ENCODE data around the gene RNLS.

Gene RNLS

DNA sequence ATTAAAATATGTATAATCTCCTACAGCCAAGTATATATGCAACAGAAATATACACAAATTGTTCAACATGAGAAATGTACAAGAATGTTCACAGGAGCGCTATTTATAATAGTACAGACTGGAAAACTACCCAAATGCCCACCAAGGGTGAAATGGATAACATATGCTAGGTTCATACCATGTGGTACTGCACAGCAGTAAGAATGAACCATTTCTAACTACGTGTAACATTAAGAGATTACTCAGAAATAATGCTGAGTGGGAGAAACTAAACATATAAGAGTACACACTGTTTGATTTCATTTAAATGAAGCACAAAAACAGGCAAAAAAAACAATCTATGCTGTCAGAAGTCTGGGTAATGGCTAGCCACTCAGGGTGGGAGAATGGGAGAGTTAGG lies 45.8 kb downstream of the RNLS start:
- CTCF ChIA-PET = interaction anchor here (0.8 kb wide), 1 partner anchor 14 kb away, joined by 3 read pairs; no protein-coding TSS in a partner anchor

DNA sequence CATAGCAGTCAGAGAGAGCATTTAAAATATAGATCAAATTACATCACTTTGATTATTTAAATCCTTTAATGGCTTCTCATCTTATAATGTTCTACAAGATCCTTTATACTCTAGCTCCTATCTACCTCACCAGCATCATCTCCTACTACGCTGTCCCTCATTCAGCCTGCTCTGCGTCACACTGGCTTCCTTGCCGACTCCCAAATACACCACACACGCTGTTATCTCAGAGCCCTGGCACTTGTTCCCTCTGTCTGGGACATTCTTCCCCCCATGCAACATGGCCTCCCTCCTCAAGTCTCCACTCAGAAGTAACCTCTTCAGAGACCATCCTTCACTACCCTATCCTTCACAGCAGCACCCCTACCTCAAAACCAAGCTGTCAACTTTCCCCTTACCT lies 46.7 kb downstream of the RNLS start:
- ChIA-PET POLR2A (ENCODE audit: low non-redundant PET) (no interaction called here), CTCF (no interaction called here)
- no peak overlapping the region for H3K27ac ChIP-seq
- DNase-seq (ENCODE audit: low spot score) = no peak
- TF ChIP-seq, protein P1, sequence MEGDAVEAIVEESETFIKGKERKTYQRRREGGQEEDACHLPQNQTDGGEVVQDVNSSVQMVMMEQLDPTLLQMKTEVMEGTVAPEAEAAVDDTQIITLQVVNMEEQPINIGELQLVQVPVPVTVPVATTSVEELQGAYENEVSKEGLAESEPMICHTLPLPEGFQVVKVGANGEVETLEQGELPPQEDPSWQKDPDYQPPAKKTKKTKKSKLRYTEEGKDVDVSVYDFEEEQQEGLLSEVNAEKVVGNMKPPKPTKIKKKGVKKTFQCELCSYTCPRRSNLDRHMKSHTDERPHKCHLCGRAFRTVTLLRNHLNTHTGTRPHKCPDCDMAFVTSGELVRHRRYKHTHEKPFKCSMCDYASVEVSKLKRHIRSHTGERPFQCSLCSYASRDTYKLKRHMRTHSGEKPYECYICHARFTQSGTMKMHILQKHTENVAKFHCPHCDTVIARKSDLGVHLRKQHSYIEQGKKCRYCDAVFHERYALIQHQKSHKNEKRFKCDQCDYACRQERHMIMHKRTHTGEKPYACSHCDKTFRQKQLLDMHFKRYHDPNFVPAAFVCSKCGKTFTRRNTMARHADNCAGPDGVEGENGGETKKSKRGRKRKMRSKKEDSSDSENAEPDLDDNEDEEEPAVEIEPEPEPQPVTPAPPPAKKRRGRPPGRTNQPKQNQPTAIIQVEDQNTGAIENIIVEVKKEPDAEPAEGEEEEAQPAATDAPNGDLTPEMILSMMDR (conservative IDR thresholded peaks at IDR 0.05; ENCODE audit: low read depth) = no peak

More for the DNA sequence above, 45.8 kb downstream of the RNLS start:
- POLR2A ChIA-PET (ENCODE audit: low non-redundant PET) = no interaction called here
- TF ChIP-seq, protein P1 (conservative IDR thresholded peaks at IDR 0.05; ENCODE audit: low read depth) = no peak
- DNase-seq (ENCODE audit: low spot score) = no peak
- no peak overlapping the region for H3K27ac ChIP-seq

DNA sequence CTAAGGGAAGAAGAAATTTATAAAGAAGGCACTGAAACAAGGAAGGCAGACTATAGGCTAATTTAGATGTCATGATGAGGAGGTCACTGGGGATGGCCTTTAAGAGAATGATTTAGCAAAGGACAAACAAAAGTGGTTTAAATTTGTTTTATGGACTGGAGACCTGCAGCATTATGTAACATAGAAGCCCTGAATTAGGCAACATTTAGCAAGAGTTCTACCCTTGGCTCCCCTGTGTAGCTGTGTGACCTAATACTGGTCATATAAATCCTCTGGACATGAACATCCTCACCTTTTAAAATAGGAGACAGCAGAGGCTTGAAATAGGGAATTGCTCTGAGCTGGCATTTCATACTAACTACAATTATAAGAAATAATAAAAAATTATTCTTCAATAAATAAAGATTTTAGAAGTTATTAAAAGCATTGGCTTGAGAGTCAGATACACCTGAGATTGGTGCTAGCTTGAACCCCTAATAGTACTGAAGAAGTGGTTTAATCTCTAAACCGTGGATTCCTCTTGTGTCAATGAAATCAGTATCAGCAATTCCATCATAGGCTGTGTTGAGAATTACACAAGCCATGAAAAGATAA lies 48.9 kb downstream of the RNLS start:
- H3K27ac ChIP-seq = no peak overlapping the region
- POLR2A ChIA-PET (ENCODE audit: low non-redundant PET) = no interaction called here
- TF ChIP-seq, protein P1 (conservative IDR thresholded peaks at IDR 0.05; ENCODE audit: low read depth) = no peak
- no peak for DNase-seq (ENCODE audit: low spot score)
- CTCF ChIA-PET = interaction anchor here (0.6 kb wide), 1 partner anchor 335 kb away, joined by 5 read pairs; no protein-coding TSS in a partner anchor

DNA sequence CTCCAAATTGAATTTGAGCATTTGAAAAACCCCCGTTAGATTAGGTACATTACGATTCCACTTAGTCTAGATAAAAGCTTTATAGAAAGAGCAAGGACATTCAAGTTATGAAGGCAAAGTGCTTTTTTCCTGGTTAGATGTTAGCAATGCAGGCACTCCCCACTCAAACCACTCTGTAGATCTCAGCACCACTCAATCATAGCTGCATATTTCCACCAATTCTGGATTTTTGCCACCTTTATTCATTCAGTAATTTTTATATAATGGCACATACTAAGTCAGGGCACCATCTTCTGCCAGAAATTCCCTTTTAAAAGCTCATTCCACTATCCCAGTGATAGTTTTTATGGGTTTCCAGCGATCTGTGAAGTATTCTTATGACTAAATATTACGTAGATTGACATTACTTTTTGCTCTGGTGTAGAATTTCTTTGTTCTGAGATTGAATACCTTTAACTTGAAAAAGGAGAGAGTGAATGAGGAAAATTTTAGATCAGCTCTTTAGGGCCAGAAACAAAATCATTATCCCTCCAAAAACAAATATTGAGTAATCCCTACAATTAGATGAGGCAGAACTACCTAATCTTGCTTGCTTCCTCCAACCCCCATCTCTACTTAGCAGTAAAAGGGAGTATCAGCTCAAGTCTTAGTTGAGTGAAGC lies 51.6 kb downstream of the RNLS start:
- TF ChIP-seq, protein P1 (conservative IDR thresholded peaks at IDR 0.05; ENCODE audit: low read depth) = no peak
- H3K27ac ChIP-seq = no peak overlapping the region
- ChIA-PET CTCF (interaction anchor here (0.7 kb wide), 1 partner anchor 26 kb away, joined by 5 read pairs; no protein-coding TSS in a partner anchor), POLR2A (ENCODE audit: low non-redundant PET) (no interaction called here)
- DNase-seq (ENCODE audit: low spot score) = no peak

DNA sequence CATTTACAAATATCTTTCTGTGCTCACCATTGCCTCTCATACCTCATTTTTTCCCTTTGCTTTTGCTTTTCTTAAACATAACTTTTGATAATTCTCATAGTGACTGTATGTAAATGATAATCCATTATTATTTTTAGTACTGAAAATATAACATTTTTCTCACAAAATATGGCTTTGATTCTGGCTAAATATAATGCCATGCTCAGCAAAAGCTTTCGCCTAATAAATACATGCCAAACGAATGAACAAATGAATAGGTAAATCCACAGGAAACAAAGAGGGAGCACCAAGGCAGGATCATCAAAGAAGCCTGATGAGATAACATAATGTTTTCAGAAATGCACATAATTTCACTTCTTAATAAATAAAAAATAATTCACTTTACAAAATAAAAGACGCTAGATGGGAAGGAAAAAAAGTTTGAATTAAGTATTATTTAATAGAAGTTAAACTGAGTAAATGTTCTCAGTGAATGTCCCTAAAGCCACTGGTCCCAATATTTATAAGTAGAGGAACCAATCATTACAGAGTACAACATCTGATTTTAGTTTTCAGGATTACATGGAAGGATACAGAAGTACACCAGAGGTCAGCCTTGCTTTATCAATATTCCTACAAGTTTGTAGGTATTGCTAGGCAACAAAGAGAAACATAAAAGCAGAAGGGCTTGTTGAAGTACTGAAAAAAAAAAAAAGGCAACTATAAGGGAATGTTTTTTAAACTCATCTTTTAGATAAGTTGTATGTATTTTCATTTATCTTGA lies 52.3 kb downstream of the RNLS start:
- TF ChIP-seq, protein P1 (conservative IDR thresholded peaks at IDR 0.05; ENCODE audit: low read depth) = no peak
- H3K27ac ChIP-seq = no peak overlapping the region
- POLR2A ChIA-PET (ENCODE audit: low non-redundant PET) = no interaction called here
- DNase-seq (ENCODE audit: low spot score) = no peak
- CTCF ChIA-PET = interaction anchor here (0.7 kb wide), 1 partner anchor 27 kb away, joined by 5 read pairs; no protein-coding TSS in a partner anchor

DNA sequence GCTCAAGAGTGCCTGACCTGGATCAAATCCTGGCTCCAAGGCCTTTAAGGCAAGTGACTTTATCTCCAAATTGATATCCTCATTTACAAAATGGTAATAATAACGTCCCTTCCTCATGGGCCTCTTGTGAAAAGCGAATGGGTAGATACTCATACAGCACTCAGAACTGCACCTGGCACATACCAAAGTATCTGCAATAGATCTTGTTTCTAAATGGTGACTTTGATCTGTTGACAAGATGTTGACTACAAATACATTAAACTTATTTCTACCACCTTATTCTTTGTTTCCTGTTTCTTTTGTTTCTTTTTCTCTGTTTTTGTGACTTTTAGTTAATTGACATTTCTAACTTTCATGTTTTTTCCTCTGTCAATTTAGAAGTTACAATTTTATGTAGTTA lies 53.0 kb downstream of the RNLS start:
- no peak overlapping the region for H3K27ac ChIP-seq
- TF ChIP-seq, protein P1 (conservative IDR thresholded peaks at IDR 0.05; ENCODE audit: low read depth) = no peak
- ChIA-PET POLR2A (ENCODE audit: low non-redundant PET) (no interaction called here), CTCF (no interaction called here)
- DNase-seq (ENCODE audit: low spot score) = no peak
